H1 (cell line): ENCODE data around the gene PER2. TPM values are rescaled to one million over a fixed set of nuclear protein-coding genes. Genes with fewer than 3 reads are reported as not detected.

Source experiments
- CTCF ChIA-PET: fragments of 300-600 bp; sonication (Branson Sonifier 250); formaldehyde crosslinking; loops from one replicate; lab custom pipeline; 2021; ENCODE audit not compliant: partially characterized antibody; lab: Charles Lee
- POLR2A ChIA-PET: fragments of 300-600 bp; sonication (Branson Sonifier 250); formaldehyde crosslinking; loops from one replicate; lab custom pipeline; 2021; ENCODE audit warnings: inconsistent platforms; ENCODE audit not compliant: partially characterized antibody; lab: Charles Lee
- DNase-seq, 2 experiments: peaks; one replicate each; pipeline versions ENCODE4 v3.0.0 to v3.0.0-alpha.2; 2010 to 2022; ENCODE audit warnings: low spot score in 2 of 2, low read depth in 1 of 2, mixed read lengths in 1 of 2
- FAIRE-seq: peaks from 2 replicates; lab custom pipeline; 2011; peaks lifted over from hg19 to GRCh38; lab: Jason Lieb, UNC
- H2AFZ ChIP-seq: 2 replicates; pipeline ENCODE4 v1.8.1; 2012; ENCODE audit warnings: low read length, inconsistent platforms
- H2AK5ac ChIP-seq: 2 replicates; pipeline ENCODE4 v1.6.1; 2013; ENCODE audit warnings: low read depth, low read length
- H2BK120ac ChIP-seq: replicated peaks from 2 replicates; pipeline ENCODE3; 2013; ENCODE audit warnings: low read depth, low read length, inconsistent platforms
- H2BK12ac ChIP-seq: 2 replicates; pipeline ENCODE4 v1.6.1; 2013; ENCODE audit warnings: low read depth, low read length
- H2BK15ac ChIP-seq: 2 replicates; pipeline ENCODE4 v1.6.1; 2013; ENCODE audit warnings: low read length
- H2BK20ac ChIP-seq: 2 replicates; pipeline ENCODE4 v1.6.1; 2013; ENCODE audit warnings: low read length
- H2BK5ac ChIP-seq: 2 replicates; pipeline ENCODE4 v1.6.1; 2013; ENCODE audit warnings: low read depth, low read length
- H3K14ac ChIP-seq: 2 replicates; pipeline ENCODE4 v1.6.1; 2013; ENCODE audit warnings: inconsistent platforms; ENCODE audit not compliant: insufficient read length
- H3K18ac ChIP-seq: 2 replicates; pipeline ENCODE4 v1.6.1; 2013; ENCODE audit warnings: low read length; ENCODE audit errors: extremely low read depth
- H3K23ac ChIP-seq: 2 replicates; pipeline ENCODE4 v1.6.1; 2013; ENCODE audit warnings: inconsistent platforms; ENCODE audit not compliant: insufficient read length
- H3K23me2 ChIP-seq: 2 replicates; pipeline ENCODE4 v1.6.1; 2013; ENCODE audit warnings: low read depth, low read length
- H3K27ac ChIP-seq: 2 replicates; pipeline ENCODE4 v1.6.1; 2011; ENCODE audit warnings: low read depth, low read length, inconsistent platforms
- H3K27me3 ChIP-seq, 4 experiments: replicated peaks in 1 of 4; 1 replicate in 1 of 4; 2 replicates in 3 of 4; pipeline versions ENCODE4 v1.6.1 to v1.8.1; 2011 to 2013; ENCODE audit warnings: low read length in 3 of 4, mild to moderate bottlenecking in 3 of 4, inconsistent platforms in 2 of 4, mixed read lengths in 2 of 4, moderate library complexity in 1 of 4; ENCODE audit not compliant: control insufficient read depth in 3 of 4, insufficient read depth in 3 of 4; ENCODE audit errors: extremely low read depth in 1 of 4
- H3K36me3 ChIP-seq, 4 experiments: 2 replicates each; pipeline versions ENCODE4 v1.6.1 to v1.8.1; 2011 to 2013; ENCODE audit warnings: mild to moderate bottlenecking in 4 of 4, low read length in 3 of 4, moderate library complexity in 2 of 4, control low read depth in 1 of 4, inconsistent platforms in 1 of 4; ENCODE audit not compliant: insufficient read depth in 4 of 4, control insufficient read depth in 2 of 4
- H3K4ac ChIP-seq: replicated peaks from 2 replicates; pipeline ENCODE3; 2013; ENCODE audit warnings: low read length, low read depth, mixed read lengths, inconsistent platforms; ENCODE audit not compliant: insufficient read length
- H3K4me1 ChIP-seq, 4 experiments: replicated peaks in 1 of 4; 1 replicate in 1 of 4; 2 replicates in 3 of 4; pipeline versions ENCODE4 v1.6.1 to v1.8.1; 2011 to 2013; ENCODE audit warnings: low read length in 3 of 4, inconsistent platforms in 2 of 4, mixed read lengths in 1 of 4; ENCODE audit not compliant: insufficient read depth in 4 of 4, control insufficient read depth in 3 of 4
- H3K4me2 ChIP-seq, 2 experiments: 2 replicates each; pipeline versions ENCODE4 v1.6.1 to v1.8.1; 2011 to 2013; ENCODE audit warnings: low read depth in 2 of 2, low read length in 2 of 2, control low read depth in 1 of 2, inconsistent platforms in 1 of 2, mild to moderate bottlenecking in 1 of 2; ENCODE audit not compliant: insufficient read depth in 1 of 2
- H3K4me3 ChIP-seq, 4 experiments: fragments of 200-600, 300-600 bp in 1 of 4; sonication (generic), shearing (Covaris generic), sonication (Bioruptor Twin) in 1 of 4; 2 replicates each; pipeline versions ENCODE4 v1.5.1 to v1.8.1; 2011 to 2016; ENCODE audit warnings: low read length in 4 of 4, low read depth in 3 of 4, control low read depth in 2 of 4, inconsistent platforms in 2 of 4, mild to moderate bottlenecking in 2 of 4, mixed read lengths in 1 of 4, moderate library complexity in 1 of 4; ENCODE audit not compliant: insufficient read depth in 2 of 4; ENCODE audit errors: extremely low read depth in 1 of 4
- H3K56ac ChIP-seq: replicated peaks from 2 replicates; pipeline ENCODE3; 2013; ENCODE audit warnings: low read depth, mild to moderate bottlenecking, mixed read lengths, low read length, inconsistent platforms; ENCODE audit not compliant: insufficient read length
- H3K79me1 ChIP-seq: 2 replicates; pipeline ENCODE4 v1.6.1; 2013; ENCODE audit warnings: low read depth, low read length, control low read depth
- H3K79me2 ChIP-seq, 2 experiments: 2 replicates each; pipeline versions ENCODE4 v1.6.1 to v1.8.1; 2012 to 2013; ENCODE audit warnings: low read length in 2 of 2, mild to moderate bottlenecking in 2 of 2, inconsistent platforms in 1 of 2; ENCODE audit not compliant: insufficient read depth in 2 of 2, control insufficient read depth in 1 of 2
- H3K9ac ChIP-seq, 4 experiments: replicated peaks in 1 of 4; 1 replicate in 1 of 4; 2 replicates in 3 of 4; pipeline versions ENCODE4 v1.6.1 to v1.8.1; 2011 to 2013; ENCODE audit warnings: low read depth in 3 of 4, low read length in 3 of 4, control low read depth in 2 of 4, mild to moderate bottlenecking in 2 of 4, moderate library complexity in 2 of 4, inconsistent platforms in 1 of 4; ENCODE audit errors: extremely low read depth in 1 of 4
- H3K9me3 ChIP-seq, 2 experiments: 2 replicates each; pipeline versions ENCODE4 v1.6.1 to v1.8.1; 2012 to 2013; ENCODE audit warnings: mild to moderate bottlenecking in 2 of 2, moderate library complexity in 2 of 2, control low read depth in 1 of 2, inconsistent platforms in 1 of 2, low read depth in 1 of 2, low read length in 1 of 2, mixed read lengths in 1 of 2; ENCODE audit not compliant: insufficient read depth in 2 of 2
- H4K20me1 ChIP-seq, 2 experiments: replicated peaks in 1 of 2; 2 replicates each; pipeline versions ENCODE3 to v1.8.1; 2011 to 2013; ENCODE audit warnings: inconsistent platforms in 2 of 2, low read length in 2 of 2, mild to moderate bottlenecking in 1 of 2; ENCODE audit not compliant: insufficient read depth in 2 of 2, control insufficient read depth in 1 of 2
- H4K5ac ChIP-seq: 2 replicates; pipeline ENCODE4 v1.6.1; 2013; ENCODE audit warnings: low read length, low read depth, mixed read lengths, inconsistent platforms; ENCODE audit not compliant: insufficient read length
- H4K8ac ChIP-seq: 2 replicates; pipeline ENCODE4 v1.8.0; 2013; ENCODE audit warnings: mild to moderate bottlenecking, moderate library complexity, low read length, inconsistent platforms; ENCODE audit not compliant: insufficient read depth; ENCODE audit errors: extremely low read depth
- H4K91ac ChIP-seq: replicated peaks from 2 replicates; pipeline ENCODE3; 2013; ENCODE audit warnings: low read length, mixed read lengths, inconsistent platforms; ENCODE audit not compliant: insufficient read length
- CHD2 ChIP-seq: IDR thresholded peaks from 2 replicates; pipeline ENCODE4 v1.6.1; 2012; ENCODE audit warnings: low read length, improper control_type of control experiment
- NRF1 ChIP-seq: IDR thresholded peaks from 2 replicates; pipeline ENCODE4 v1.6.1; 2011; ENCODE audit warnings: mild to moderate bottlenecking, low read depth, low read length, improper control_type of control experiment
- WGBS, 2 experiments: shearing (Covaris generic) in 1 of 2; methylation state at CpG; one replicate each; pipeline versions ENCODE4 v1.1.6 to v1.1.7; 2013 to 2015; ENCODE audit warnings: low lambda C conversion rate in 2 of 2, mixed read lengths in 2 of 2, inconsistent platforms in 1 of 2, low coverage in 1 of 2, missing lambda C conversion rate in 1 of 2; ENCODE audit not compliant: insufficient replicate concordance in 2 of 2, insufficient coverage in 1 of 2, insufficient read length in 1 of 2; ENCODE audit errors: extremely low coverage in 1 of 2, missing lambda C conversion rate in 1 of 2; 5-methylcytosine and 5-hydroxymethylcytosine counted together
- polyA plus RNA-seq, 7 experiments: library from polyadenylated mRNA; depleted of rRNA in 3 of 7; stranded (reverse) in 5 of 7; unstranded in 2 of 7; fragments of >200 nt in 5 of 7; fragments of 200-250 nt in 2 of 7; gene quantifications; 1 replicate in 5 of 7; 2 replicates in 1 of 7; 4 replicates in 1 of 7; pipeline versions ENCODE4 v1.2.1 to v1.2.3, GENCODE V29; 2011 to 2013; ENCODE audit warnings: missing spikeins in 2 of 7, mixed read lengths in 2 of 7
- total RNA-seq: library from RNA; stranded (reverse); fragmentation: NEBNext Ultra II Directional; extraction: Animal tissue kit (Norgen Biotek cat#: 25700); gene quantifications from 2 replicates; pipeline ENCODE4 v1.2.1, GENCODE V29; 2021
- TF ChIP-seq, protein P1 (sequence below): IDR thresholded peaks from 2 replicates; pipeline ENCODE4 v1.6.1; 2012; ENCODE audit warnings: inconsistent platforms

The PER2 gene
- total and polyA plus RNA-seq, 2 of the 8 experiments (the other 6 are each of a cell fraction or from before 2014, with no cell fraction given) = 0.91 to 5.5 TPM

GRCh38 chr2:238284802-238285515, 3.5 kb downstream of the PER2 start:
- Histone ChIP-seq H2BK20ac (no peak overlapping the region), H3K79me2 (peaks cover 0 to 4% of the 10 kb centered on the region in 2 experiments; a peak in 1 of 4 replicates), H3K14ac (no peak overlapping the region), H3K79me1 (peaks cover under 1% of the 10 kb centered on the region), H2AK5ac (no peak overlapping the region), H3K4me2 (no peak overlapping the region), H3K36me3 (no peaks in the 10 kb centered on the region), H2BK15ac (no peak overlapping the region), H3K23ac (no peak overlapping the region), H3K18ac (no peak overlapping the region), H3K27ac (no peak overlapping the region), H3K27me3 (peaks cover 0 to 10% (median 2%) of the 10 kb centered on the region in 4 experiments; a peak in 2 of 7 replicates), H2AFZ (no peak overlapping the region), H2BK12ac (no peak overlapping the region), H2BK5ac (no peak overlapping the region), H3K9ac (no peak overlapping the region), H3K56ac (no peak overlapping the region), H3K23me2 (peaks cover 12% of the 10 kb centered on the region), H4K91ac (no peak overlapping the region), H2BK120ac (no peak overlapping the region), H4K20me1 (peaks cover 1 to 5% of the 10 kb centered on the region in 2 experiments), H4K5ac (no peak overlapping the region), H3K9me3 (no peaks in the 10 kb centered on the region), H3K4me3 (no peak overlapping the region), H4K8ac (no peak overlapping the region; the same call in 1 of the 2 replicates), H3K4ac (no peak overlapping the region), H3K4me1 (peaks cover 6 to 19% (median 13%) of the 10 kb centered on the region in 4 experiments)
- WGBS, 2 experiments = 92% methylated on average over 11 of the region's 11 CpGs; no CpG with 5 or more reads in 1 of the 2 experiments
- ChIA-PET POLR2A (interaction anchor here (1.3 to 1.4 kb wide), 2 partner anchors 14 to 16 kb away, joined by 3 read pairs; no protein-coding TSS in a partner anchor), CTCF (interaction anchor here (0.6 to 18.9 kb wide), 5 partner anchors 10 to 107 kb away, joined by 3 to 298 read pairs (median 6); no protein-coding TSS in a partner anchor)
- no peak for TF ChIP-seq NRF1
- TF ChIP-seq CHD2 = no peak
- TF ChIP-seq, protein P1, sequence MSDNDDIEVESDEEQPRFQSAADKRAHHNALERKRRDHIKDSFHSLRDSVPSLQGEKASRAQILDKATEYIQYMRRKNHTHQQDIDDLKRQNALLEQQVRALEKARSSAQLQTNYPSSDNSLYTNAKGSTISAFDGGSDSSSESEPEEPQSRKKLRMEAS = no peak
- FAIRE-seq (no peak), DNase-seq (no peak)
